Right lobe of liver (tissue), 4 donors: ENCODE data around the gene TBC1D1.

Source experiments
- CTCF ChIP-seq, 4 donors: fragments of 200-600 bp in 3 of 4; fragments of 450-650 bp in 1 of 4; IDR thresholded peaks; one replicate each; pipeline versions ENCODE4 v1.5.1 to v1.8.0; 2016 to 2022; ENCODE audit warnings: antibody characterized with exemption in 4 of 4, mild to moderate bottlenecking in 2 of 4
- POLR2A ChIP-seq: fragments of 450-650 bp; IDR thresholded peaks from one replicate; pipeline ENCODE4 v1.6.1; 2017; ENCODE audit warnings: antibody characterized with exemption, mild to moderate bottlenecking
- donor health status: DM: no; HTN: no; CAD: no.
- donor health status: DM: no; HTN: no; CAD: no.
- donor health status: DM: no; HTN: yes; CAD: no.

GRCh38 chr4:38150766-38151165, 259.9 kb downstream of the TBC1D1 start:
- TF ChIP-seq CTCF (IDR thresholded peaks at IDR 0.05) (no peak), POLR2A (no peak)
